OCI-LY3 (cell line): ENCODE measurements around the gene SH2B3.

ENCODE experiments used
- EZH2phosphoT487 ChIP-seq: fragments of 200-600 bp; shearing (Covaris generic); IDR thresholded peaks from 2 replicates; pipeline ENCODE4 v1.6.1; 2018; ENCODE audit warnings: antibody characterized with exemption, mixed run types, low read depth
- TF ChIP-seq, protein P1 (sequence below): fragments of 200-600, 300-600 bp; sonication (generic); IDR thresholded peaks from 2 replicates; pipeline ENCODE4 v1.5.1; 2014; ENCODE audit warnings: antibody characterized with exemption, low read length, low read depth

GRCh38 chr12:111440631-111441030, 34.9 kb downstream of the SH2B3 start:
- TF ChIP-seq, protein P1, sequence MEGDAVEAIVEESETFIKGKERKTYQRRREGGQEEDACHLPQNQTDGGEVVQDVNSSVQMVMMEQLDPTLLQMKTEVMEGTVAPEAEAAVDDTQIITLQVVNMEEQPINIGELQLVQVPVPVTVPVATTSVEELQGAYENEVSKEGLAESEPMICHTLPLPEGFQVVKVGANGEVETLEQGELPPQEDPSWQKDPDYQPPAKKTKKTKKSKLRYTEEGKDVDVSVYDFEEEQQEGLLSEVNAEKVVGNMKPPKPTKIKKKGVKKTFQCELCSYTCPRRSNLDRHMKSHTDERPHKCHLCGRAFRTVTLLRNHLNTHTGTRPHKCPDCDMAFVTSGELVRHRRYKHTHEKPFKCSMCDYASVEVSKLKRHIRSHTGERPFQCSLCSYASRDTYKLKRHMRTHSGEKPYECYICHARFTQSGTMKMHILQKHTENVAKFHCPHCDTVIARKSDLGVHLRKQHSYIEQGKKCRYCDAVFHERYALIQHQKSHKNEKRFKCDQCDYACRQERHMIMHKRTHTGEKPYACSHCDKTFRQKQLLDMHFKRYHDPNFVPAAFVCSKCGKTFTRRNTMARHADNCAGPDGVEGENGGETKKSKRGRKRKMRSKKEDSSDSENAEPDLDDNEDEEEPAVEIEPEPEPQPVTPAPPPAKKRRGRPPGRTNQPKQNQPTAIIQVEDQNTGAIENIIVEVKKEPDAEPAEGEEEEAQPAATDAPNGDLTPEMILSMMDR: no peak
- TF ChIP-seq EZH2phosphoT487: no peak
